Upper lobe of left lung (tissue), 4 donors: ENCODE data around the gene PRPF18.

Experiments
- CTCF ChIP-seq, 6 experiments: fragments of 450-650 bp in 4 of 6; fragments of 200-600 bp in 2 of 6; sonication (generic) in 2 of 6; IDR thresholded peaks; one replicate each; pipeline ENCODE4 v1.5.1; 2016 to 2019; ENCODE audit warnings: antibody characterized with exemption in 6 of 6
- POLR2A ChIP-seq, 4 donors: fragments of 450-650 bp; IDR thresholded peaks; one replicate each; pipeline ENCODE4 v1.5.1; 2016 to 2017; ENCODE audit warnings: antibody characterized with exemption in 4 of 4, mild to moderate bottlenecking in 2 of 4

GRCh38 chr10:13636776-13637175 is 50.0 kb downstream of the PRPF18 start:
- TF ChIP-seq POLR2A (IDR thresholded peaks at IDR 0.05) (no peak), CTCF (IDR thresholded peaks at IDR 0.05) (no peak)
